ENCODE data around the gene GGT6.

Gene GGT6

DNA sequence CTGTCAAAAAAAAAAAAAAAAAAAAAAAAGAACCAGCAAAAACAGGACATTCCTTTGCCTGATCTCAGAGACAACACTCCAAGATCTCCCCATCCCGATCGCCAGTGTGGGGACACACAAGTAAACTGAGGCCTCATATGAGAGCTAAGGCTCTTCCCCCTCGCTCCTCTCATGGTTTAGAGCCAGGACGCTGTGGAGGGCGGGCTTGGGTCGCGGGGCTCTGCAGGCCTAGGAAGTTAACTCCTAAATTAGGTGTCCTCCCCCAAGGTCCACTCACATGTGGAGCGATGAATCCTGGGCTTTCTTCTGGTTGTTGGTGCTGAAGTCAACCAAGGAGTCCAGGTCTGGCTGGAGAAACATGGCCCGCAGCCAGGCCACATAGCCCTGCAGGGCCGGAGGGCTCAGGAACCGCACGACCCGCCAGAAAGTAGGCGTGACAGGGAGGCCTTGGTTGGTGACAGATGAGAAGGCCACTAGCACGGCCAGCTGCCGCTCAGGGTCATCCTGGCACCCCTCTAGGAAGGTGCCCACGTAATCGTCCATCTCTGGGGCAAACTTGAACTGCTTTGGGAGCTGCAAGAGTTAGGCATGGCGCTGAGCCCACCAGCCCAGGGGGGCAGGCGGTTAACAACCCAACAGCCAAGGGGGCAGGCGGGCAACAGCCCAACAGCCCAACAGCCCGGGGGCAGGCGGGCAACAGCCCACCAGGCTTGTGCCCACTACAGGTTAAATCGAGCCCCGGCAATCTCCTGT lies 10.4 kb downstream of the GGT6 start:
- no peak for DNase-seq

- no peak for DNase-seq
Measured at GRCh38 chr17:4548721-4549531, 11.5 kb downstream of the GGT6 start.

DNA sequence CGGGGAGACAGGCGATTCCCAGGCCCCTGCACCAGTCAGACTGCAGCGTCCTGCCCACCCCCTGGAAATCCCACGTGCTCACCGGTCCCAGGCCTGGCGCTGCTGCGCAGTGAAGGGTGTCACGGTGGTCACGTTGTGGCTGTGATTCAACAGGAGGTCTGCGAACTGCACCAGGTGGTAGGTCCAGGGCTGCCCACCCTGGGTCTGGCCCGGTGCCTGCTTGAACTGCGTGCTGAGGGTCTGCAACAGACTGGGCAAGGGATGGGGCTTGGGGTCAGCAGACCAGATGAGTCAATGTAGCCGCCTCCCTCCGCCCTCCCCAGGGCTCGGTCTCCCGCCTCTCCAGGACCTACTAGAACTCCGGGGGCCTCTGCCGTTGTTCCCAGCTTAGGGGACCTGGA lies 12.3 kb downstream of the GGT6 start:
- DNase-seq, result no peak

GRCh38 chr17:4547118-4547906 lies 13.1 kb downstream of the GGT6 start:
- no peak for DNase-seq

DNA sequence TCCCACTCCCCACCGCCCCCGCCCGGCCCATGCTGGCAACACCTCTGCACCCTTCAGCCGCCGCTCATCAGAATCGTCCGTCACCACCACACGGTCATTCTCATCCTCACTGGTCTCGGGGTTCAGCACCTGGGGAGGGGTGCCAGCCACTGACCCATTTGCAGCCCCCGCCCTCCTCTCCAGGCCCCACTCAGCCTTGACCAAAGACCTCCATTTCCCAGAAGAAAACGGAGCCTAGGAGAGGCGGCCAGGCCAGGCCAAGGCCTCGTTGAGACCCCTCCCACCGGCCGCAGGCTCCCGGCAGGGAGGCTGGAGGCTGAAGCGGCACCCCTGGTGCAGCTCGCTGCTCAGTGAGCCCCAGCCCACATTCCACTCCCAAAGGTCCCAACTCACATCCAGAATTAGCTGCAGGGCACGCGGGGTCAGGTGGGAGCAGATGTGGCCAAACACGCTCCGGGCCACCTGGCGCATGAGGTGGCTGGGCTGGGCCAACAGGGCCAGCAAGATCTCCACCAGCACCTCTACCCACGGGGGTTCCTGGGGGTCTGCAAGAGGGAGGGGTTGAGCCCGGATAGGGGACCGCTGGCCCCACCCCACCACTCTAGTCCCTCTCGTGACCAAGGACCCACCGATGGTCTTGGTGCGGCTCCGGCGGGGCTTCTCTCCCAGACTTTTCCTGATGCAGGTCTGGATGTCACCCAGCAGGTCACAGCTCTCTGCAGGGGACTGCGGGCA lies 15.0 kb downstream of the GGT6 start:
- no peak for DNase-seq

DNA sequence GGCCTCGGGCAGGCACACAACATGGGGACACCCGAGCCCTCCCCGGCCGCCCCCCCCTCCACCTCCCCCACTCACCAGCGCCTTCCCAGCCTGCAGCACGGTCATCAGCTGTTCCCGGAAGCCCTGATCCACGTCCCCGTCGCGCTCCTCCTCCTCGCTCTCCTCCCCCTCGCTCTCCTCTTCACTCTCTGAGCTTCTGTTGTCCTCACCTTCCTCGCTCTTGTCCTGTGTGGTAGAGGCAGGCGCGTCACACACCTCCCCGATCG lies 15.5 kb downstream of the GGT6 start:
- no peak for DNase-seq

- no peak for DNase-seq
Measured at GRCh38 chr17:4544135-4544950, 16.0 kb downstream of the GGT6 start.

DNA sequence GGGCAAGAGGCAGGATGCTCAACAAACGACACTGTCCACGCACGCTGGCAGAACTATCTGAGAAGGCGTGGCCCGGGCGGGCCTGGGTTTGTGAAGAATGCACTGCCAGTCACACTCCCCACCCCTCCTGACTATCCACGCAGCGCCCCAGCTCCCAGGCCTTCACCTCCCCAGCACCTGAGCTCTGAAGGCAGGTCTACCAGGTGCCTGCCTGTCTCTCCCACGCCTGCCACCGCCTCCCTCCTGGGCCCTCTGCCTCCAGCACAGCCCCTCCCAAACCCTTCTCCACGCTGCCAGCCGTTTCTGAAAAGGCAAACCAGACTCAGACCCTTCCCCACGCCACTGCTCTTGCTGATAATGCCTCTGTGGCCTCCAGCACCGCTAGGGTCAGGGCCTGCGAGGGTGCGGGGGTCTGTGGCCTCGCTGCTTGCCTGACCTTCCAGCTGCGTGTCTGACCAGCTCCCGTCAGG lies 16.8 kb downstream of the GGT6 start:
- no peak for DNase-seq

DNA sequence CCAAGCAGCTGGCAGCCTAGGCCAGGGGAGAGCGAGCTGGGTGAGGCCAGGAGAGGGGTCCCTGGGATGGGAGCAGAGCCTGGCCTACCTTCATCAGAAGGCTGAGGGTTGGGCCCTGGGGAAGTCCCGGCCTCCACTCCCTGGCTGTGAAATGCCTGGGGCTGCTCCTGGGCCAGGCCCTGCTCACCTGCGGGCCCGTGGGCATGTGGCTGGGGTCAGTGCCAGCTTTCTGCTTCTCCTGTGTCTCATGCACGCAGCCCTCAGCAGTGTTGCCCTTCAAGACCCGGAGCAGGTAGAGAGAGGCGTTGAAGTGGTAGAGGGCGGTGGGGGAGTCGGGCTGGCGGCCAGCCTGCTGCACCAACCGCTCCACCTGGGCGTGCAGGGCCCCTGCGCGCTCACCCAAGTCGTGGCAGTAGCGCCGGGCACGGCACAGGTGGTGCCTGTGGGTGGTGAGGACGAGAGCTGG lies 17.6 kb downstream of the GGT6 start:
- no peak for DNase-seq

DNA sequence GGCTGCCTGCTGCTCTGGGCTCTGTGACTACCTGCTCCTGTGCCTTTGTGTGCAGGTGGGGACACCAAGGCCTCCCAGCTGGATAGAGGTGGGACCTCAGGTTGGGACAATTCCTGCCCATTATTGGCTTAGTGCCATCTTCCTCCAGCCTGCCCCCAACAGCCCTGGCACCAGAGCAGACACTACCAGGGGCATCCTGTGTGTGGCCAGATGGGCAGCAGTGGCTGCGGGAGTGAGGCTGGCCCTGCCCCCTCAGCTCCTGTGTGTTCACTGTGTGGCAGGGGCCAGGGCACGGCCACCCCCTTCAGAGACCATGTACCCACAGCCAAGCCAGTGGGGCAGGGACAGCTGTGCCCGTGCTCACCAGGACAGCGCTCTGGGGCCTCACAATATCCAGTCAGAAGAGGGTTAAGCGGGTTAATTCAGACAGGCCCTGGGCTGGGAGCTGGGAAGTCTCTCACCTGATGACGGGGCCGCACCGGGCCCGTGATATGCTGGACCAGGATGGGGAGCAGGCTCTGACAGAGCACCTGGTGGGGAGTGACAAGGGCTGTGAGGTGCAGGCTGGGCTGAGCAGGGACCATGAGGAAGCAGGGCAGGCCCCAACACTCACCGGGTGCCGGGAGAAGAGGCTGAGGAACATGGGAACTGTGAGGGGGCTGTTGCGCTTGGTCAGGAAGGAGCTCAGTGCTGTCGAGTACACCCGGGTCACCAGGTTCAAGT lies 18.2 kb downstream of the GGT6 start:
- no peak for DNase-seq

DNA sequence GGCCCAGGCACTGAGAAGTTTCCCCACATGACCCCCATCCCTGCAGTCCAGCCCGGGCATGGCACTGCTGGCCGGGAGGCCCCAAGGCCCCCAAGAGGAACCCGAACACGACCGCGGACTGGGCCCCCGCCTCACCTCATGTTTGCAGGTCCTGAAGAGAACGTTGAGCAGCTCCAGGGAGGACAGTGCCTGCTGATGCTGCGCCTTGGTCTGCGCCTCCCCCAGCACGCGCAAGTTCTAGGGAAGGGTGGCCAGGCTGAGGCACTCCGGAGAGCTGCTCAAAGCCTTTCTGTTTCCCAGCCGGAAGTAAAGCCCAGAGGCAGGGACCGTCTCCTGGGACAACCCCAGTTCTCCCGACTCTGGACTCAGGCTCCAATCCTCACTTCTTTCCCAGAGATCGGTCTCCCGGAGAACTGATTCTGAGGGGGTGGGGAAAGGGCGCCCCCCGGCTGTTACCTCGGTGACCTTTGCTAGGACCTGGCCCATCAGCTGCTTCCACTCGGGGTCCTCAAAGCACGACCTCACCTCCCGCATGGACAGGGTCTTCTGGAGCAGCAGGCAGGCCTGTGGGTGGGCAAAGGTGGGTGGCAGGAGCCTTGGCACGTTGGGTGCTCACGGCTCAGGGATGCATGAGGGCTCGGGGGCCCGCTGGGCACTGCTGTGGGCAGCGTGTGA lies 18.9 kb downstream of the GGT6 start:
- no peak for DNase-seq

DNA sequence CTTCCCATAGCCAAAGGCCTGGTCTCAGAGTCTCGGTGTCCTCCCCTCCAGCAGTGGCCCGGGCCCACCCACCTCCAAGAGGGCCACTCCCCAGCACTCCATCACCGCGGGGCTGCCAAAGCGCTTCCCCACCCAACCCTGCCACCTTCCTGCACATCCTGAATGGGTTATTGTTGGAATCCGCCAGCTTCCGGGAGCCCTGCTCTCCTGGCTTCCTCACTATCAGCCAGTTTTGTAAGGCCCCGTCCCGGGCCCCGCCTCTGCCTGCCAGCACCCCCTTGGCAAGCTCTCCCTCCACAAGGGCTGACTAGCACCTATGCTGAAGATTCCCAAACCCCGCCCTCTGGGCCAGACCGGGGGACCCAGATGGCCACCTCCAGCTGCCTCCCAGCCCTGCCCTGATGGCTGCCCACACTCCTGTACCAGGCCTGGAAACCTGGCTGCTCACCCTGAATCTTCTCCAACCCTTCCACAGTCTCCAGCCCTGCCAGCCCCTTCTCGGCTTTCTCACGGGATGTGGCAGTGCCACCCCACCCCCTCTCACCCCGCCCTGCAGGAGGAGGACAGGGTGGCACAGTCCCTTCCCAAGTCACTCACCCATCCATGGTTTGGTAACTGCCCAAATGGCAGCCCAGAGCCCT lies 19.6 kb downstream of the GGT6 start:
- no peak for DNase-seq

DNA sequence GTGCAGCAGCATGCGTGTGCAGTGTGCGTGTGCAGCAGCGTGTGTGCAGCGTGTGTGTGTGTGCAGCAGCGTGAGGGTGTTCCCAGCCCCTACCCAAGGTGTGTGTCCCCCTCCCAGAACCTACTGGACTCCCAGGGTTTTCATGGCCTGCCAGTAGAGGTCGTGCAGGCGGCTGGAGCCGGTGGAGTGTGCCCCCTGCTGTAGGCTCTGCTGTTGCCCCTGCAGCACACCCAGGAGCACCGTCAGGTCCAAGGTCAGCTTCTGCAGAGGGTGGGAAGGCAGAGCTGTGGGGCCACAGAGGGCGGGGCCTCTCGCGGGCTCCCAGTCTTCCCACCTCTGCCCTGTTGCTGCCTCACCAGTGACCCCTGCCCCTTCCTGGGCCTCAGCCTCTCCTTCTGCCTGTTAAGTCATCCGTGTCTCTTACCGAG lies 20.1 kb downstream of the GGT6 start:
- no peak for DNase-seq

- DNase-seq, result no peak
Measured at GRCh38 chr17:4539576-4540223, 20.7 kb downstream of the GGT6 start.

- DNase-seq, result no peak
Measured at GRCh38 chr17:4539025-4539424, 21.4 kb downstream of the GGT6 start.

GRCh38 chr17:4538236-4539002 lies 22.0 kb downstream of the GGT6 start:
- no peak for DNase-seq

DNA sequence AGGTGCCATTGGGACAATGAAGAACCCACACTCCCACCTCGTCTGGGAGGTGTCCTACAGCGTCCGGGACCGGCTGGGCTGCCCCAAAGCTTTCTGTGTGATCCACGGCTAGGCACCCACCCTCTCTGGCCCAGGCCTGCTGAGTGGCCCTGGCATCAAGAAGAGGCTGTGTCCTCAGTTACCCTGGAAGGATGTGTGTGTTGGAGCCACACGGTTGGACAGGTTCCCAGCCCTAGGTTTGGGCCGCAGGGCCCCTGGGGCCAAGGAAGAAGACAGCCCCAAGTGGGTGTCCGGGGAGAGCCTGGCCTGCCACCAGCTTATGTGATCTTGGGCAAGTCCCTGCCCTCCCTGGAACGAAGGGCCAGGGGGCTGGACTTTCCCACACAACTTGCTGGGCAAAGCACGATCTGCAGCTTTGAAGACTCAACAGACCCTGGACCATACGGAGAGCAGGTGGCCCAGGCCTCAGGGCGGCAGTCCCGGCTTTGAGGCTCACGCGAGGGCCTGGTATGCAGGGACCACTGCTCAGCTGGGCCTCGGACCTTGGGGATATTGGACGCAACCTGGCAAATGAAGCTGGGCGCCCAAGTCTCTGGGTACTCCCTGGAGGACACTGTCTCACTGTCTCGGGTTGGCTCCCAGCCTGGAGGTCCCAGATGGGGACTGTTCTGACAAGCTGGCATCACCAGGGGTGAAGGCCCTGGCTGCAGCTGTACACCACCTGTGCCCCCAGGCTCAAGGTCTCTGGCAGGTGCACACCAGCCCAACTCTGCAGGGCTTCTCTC lies 22.7 kb downstream of the GGT6 start:
- no peak for DNase-seq

All from NCI-H345 (cell line).